Measurements from ENCODE around the gene PPT2. TPM values are rescaled to one million over a fixed set of nuclear protein-coding genes. Genes with fewer than 3 reads are reported as not detected.

Gene PPT2
- total RNA-seq, 4 donors from 2014 or later, result 14.9 to 31.4 (median 20.8) TPM

DNA sequence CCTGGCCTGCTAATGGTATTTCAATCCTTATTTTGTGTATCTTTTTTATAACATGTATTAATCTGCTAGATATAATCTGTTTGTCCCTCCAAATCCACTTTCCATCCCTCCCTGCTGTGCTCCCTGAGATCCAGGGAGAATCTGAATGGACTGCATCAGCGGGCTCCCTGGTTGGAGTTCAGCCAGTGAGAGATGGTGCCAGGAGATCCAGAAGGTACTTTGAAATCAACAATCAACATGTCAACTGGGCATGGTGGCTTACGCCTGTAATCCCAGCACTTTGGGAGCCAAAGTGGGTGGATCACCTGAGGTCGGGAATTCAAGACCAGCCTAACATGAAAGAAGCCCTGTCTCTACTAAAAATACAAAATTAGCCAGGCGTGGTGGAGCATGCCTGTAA lies 30.3 kb upstream of the PPT2 start:
- no peak overlapping the region for H3K4me3 ChIP-seq
- no peak for DNase-seq (ENCODE audit: extremely low spot score)
- H3K36me3 ChIP-seq, result peaks cover 44 to 83% (median 76%) of the 10 kb centered on the region in 4 donors
- WGBS, result 92% methylated on average over 4 of the region's 4 CpGs
- H3K27ac ChIP-seq (replicated peaks in 1 of 4), result no peak overlapping the region
- H3K9me3 ChIP-seq, result no peaks in the 10 kb centered on the region
- TF ChIP-seq POLR2A (IDR thresholded peaks at IDR 0.05; ENCODE audit: low read depth) (no peak), POLR2AphosphoS5 (IDR thresholded peaks at IDR 0.05) (no peak), EP300 (IDR thresholded peaks at IDR 0.05) (no peak)
- TF ChIP-seq, protein P1, sequence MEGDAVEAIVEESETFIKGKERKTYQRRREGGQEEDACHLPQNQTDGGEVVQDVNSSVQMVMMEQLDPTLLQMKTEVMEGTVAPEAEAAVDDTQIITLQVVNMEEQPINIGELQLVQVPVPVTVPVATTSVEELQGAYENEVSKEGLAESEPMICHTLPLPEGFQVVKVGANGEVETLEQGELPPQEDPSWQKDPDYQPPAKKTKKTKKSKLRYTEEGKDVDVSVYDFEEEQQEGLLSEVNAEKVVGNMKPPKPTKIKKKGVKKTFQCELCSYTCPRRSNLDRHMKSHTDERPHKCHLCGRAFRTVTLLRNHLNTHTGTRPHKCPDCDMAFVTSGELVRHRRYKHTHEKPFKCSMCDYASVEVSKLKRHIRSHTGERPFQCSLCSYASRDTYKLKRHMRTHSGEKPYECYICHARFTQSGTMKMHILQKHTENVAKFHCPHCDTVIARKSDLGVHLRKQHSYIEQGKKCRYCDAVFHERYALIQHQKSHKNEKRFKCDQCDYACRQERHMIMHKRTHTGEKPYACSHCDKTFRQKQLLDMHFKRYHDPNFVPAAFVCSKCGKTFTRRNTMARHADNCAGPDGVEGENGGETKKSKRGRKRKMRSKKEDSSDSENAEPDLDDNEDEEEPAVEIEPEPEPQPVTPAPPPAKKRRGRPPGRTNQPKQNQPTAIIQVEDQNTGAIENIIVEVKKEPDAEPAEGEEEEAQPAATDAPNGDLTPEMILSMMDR (IDR thresholded peaks at IDR 0.05), result no peak
- no peaks in the 10 kb centered on the region for H3K27me3 ChIP-seq
- intact Hi-C loops (cut with DNase I), result no loop called here
- peaks cover 25 to 46% (median 34%) of the 10 kb centered on the region in 4 donors for H3K4me1 ChIP-seq

DNA sequence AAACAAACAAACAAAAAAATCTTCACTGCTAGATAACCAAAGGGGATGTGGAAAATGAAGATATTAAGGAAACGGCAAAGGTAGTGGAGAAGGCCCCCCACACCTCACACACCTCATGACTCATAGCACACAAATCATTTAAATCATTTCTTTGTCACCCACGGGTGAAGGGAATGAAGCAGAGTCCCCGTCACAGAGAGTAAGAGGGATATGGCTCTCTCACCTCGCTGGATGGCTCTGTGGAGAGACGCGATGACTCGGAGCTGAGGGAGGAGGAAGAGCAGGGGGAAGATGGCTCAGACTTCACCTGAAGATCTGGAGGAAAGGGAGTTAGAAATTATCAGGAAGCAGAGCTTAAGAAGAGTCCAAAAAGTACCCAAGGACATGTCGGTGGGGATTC lies 27.1 kb upstream of the PPT2 start:
- H3K4me3 ChIP-seq, result peak overlapping the region; percentile 80 to 92 (median 86)
- intact Hi-C loops (cut with DNase I), result no loop called here
- H3K27ac ChIP-seq (replicated peaks in 1 of 4), result peak overlapping the region in 3 of 4 donors; percentile 85 to 94 (median 92)
- H3K9me3 ChIP-seq, result no peaks in the 10 kb centered on the region
- 64% methylated on average over 8 of the region's 8 CpGs for WGBS
- TF ChIP-seq POLR2A (IDR thresholded peaks at IDR 0.05; ENCODE audit: low read depth) (no peak), POLR2AphosphoS5 (IDR thresholded peaks at IDR 0.05) (no peak), EP300 (IDR thresholded peaks at IDR 0.05) (no peak)
- TF ChIP-seq, protein P1 (IDR thresholded peaks at IDR 0.05), result no peak
- no peak for DNase-seq (ENCODE audit: extremely low spot score)
- H3K36me3 ChIP-seq, result peaks cover 28 to 52% (median 46%) of the 10 kb centered on the region in 4 donors
- peaks cover 29 to 48% (median 38%) of the 10 kb centered on the region in 4 donors for H3K4me1 ChIP-seq
- no peaks in the 10 kb centered on the region for H3K27me3 ChIP-seq

DNA sequence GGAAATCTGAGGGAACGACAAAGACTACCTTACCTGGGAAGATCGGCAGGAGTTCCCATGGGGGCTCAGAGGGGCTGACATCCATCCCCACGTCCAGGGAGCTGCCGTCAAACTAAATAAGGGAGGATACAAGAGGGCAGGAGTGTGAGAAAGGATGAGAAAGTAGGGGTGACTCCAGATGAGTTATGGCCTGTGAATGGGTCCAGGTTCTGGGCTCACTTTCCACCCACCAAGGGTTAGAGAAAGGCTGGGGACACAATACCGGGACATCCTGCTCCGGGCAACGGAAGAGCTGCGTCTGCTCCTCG lies 26.6 kb upstream of the PPT2 start:
- peak overlapping the region; percentile 85 to 94 (median 91) for H3K27ac ChIP-seq (replicated peaks in 1 of 4)
- 7% methylated on average over 9 of the region's 9 CpGs for WGBS

DNA sequence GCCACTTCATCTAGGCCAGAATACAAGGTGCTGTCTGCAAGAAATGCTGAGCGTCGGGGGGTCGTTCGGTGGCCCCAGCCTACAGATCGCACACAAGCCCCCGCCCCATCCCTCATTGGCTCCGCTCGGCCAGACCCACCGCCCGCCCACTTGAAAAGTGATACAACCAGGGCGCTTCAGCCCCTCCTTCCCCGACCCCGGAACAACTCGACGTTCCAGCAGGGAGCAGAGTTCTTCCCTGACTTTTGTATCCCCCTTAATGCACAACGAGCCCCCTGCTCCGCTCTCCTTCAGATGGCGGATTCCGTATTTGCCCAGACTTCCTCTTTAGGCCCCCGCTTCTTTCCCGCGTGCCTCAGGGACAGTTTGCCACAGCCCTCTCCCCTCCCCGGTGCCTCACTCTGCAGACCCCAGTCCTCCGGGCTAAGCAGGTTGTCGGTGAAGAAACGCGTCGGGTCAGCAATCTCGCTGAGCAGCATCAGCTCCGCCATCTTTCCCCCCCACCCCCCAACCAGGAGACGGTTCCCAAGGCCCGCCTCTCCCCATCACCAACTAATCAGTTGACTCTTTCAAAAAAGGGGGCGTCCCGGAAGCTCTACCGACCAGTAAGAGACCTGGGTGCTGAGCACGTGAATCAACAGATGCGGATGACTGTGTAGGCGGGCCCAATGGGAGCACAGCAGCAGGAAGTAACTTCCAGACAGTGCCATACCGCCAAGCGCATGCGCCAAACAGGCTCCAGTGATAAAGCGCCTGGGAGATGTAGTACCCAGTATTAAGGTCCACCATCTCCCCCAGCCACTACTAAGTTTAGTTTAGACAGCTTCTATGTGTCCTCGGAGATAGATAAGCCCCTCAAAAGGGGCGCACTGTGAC lies 26.0 kb upstream of the PPT2 start, which contains the start of gene ATF6B:
TSS of gene ATF6B (minus strand) at position 530 of the 876 bp plus-strand sequence. CDS start at position 491, 39 bp downstream.
- intact Hi-C loops (cut with DNase I), result no loop called here
- H3K4me3 ChIP-seq, result peak within 1 kb of the TSS; percentile 80 to 92 (median 86)
- WGBS, result under 1% methylated on average over 28 of the region's 44 CpGs

More for the DNA sequence above, 26.6 kb upstream of the PPT2 start:
- Histone ChIP-seq H3K4me1 (peaks cover 29 to 48% (median 38%) of the 10 kb centered on the region in 4 donors), H3K27me3 (no peaks in the 10 kb centered on the region), H3K36me3 (peaks cover 25 to 47% (median 42%) of the 10 kb centered on the region in 4 donors), H3K9me3 (no peaks in the 10 kb centered on the region), H3K4me3 (peak overlapping the region; percentile 80 to 92 (median 86))
- intact Hi-C loops (cut with DNase I), result no loop called here
- no peak for DNase-seq (ENCODE audit: extremely low spot score)
- TF ChIP-seq POLR2AphosphoS5 (IDR thresholded peaks at IDR 0.05) (no peak), EP300 (IDR thresholded peaks at IDR 0.05) (no peak), POLR2A (IDR thresholded peaks at IDR 0.05; ENCODE audit: low read depth) (no peak)
- TF ChIP-seq, protein P1 (IDR thresholded peaks at IDR 0.05), result no peak

DNA sequence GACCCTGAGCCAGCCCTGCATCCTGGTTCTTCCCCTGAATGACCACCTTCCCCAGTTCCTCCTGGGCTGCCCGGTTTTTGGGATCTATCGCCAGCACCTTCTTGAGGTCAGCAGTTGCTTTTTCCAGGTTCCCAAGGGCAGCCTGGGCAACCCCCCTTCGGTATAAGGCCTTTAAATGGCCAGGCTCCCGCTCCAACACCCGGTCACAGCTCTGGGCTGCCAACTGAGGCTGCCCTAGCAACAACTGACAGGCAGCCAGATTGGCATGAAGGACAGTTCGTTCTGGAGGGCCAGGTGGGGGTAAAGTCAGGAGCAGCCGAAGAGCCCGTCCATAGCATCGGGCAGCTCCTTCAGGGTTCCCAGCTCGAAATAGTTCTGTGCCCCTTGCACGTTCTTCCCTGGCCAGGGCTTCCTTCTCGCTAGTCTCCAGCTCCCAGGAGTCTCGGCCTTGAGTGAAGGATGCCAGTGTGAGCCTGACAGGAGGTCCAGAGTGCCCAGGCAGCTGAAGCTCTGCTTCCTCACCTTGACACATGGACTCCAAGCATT lies 25.1 kb upstream of the PPT2 start:
- Histone ChIP-seq H3K27me3 (no peaks in the 10 kb centered on the region), H3K4me3 (peak overlapping the region; percentile 80 to 92 (median 86)), H3K36me3 (peaks cover 20 to 32% (median 29%) of the 10 kb centered on the region in 4 donors), H3K9me3 (no peaks in the 10 kb centered on the region), H3K27ac (replicated peaks in 1 of 4) (peak overlapping the region; percentile 85 to 94 (median 91)), H3K4me1 (peaks cover 29 to 48% (median 38%) of the 10 kb centered on the region in 4 donors)
- intact Hi-C loops (cut with DNase I), result no loop called here
- WGBS, result 92% methylated on average over 12 of the region's 13 CpGs
- TF ChIP-seq POLR2A (IDR thresholded peaks at IDR 0.05; ENCODE audit: low read depth) (no peak), EP300 (IDR thresholded peaks at IDR 0.05) (no peak), POLR2AphosphoS5 (IDR thresholded peaks at IDR 0.05) (no peak)
- TF ChIP-seq, protein P1 (IDR thresholded peaks at IDR 0.05), result no peak
- no peak for DNase-seq (ENCODE audit: extremely low spot score)

More for the DNA sequence above, 26.0 kb upstream of the PPT2 start, which contains the start of gene ATF6B:
- H3K4me1 ChIP-seq, result peaks cover 29 to 48% (median 38%) of the 10 kb centered on the region in 4 donors
- peaks cover 25 to 41% (median 37%) of the 10 kb centered on the region in 4 donors for H3K36me3 ChIP-seq
- peak within 1 kb of the TSS; percentile 85 to 94 (median 91) for H3K27ac ChIP-seq (replicated peaks in 1 of 4)
- peak; percentile 100 for DNase-seq (ENCODE audit: extremely low spot score)
- H3K27me3 ChIP-seq, result no peaks in the 10 kb centered on the region
- no peaks in the 10 kb centered on the region for H3K9me3 ChIP-seq
- TF ChIP-seq EP300 (IDR thresholded peaks at IDR 0.05), result no peak
- TF ChIP-seq POLR2AphosphoS5 (IDR thresholded peaks at IDR 0.05), result peak; percentile 79 to 89
- TF ChIP-seq POLR2A (IDR thresholded peaks at IDR 0.05; ENCODE audit: low read depth), result peak; percentile 9
